ENCODE results near the gene TMEM258.

DNA sequence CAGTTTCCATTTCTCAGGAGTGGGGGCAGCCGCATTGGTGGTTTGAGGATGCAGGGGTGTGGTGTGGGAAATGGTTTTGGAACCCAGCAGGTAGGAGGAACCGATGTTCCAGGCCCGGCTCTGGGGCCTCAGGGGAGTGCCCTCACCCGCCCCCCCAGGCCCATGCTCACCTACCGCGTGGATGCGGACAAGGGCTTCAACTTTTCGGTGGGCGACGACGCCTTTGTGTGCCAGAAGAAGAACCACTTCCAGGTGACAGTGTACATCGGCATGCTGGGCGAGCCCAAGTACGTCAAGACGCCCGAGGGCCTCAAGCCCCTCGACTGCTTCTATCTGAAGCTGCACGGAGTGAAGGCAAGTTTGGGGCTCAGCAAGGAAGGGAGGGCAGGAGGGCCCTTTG, 18.6 kb downstream of the TMEM258 start:
- TF ChIP-seq CTCF (IDR thresholded peaks at IDR 0.05) = no peak
- TF ChIP-seq SREBF2 (IDR thresholded peaks at IDR 0.05) = no peak
- no peak for TF ChIP-seq KDM1A (IDR thresholded peaks at IDR 0.05; ENCODE audit: low read depth)
- TF ChIP-seq MAX (IDR thresholded peaks at IDR 0.05) = no peak
- TF ChIP-seq CHD2 (IDR thresholded peaks at IDR 0.05; ENCODE audit: low read length, partially characterized antibody) = no peak
- TF ChIP-seq POLR2A (IDR thresholded peaks at IDR 0.05; ENCODE audit: low read length) = no peak
- TF ChIP-seq MYC (IDR thresholded peaks at IDR 0.05; ENCODE audit: borderline replicate concordance, low read length) = no peak

Measured in A549 (cell line).